Stomach (tissue), 9 donors: Measurements from ENCODE around the gene SUCLG2. TPM values are rescaled to one million over a fixed set of nuclear protein-coding genes. Genes with fewer than 3 reads are reported as not detected.

Experiments
- DNase-seq, 2 donors: peaks; one replicate each; pipeline versions ENCODE4 v3.0.0 to v3.0.0-alpha.2; 2013 to 2019
- H3K27ac ChIP-seq, 5 donors: fragments of 200-600 bp in 4 of 5; sonication (generic) in 4 of 5; one replicate each; pipeline ENCODE4 v1.5.1; 2013 to 2019; ENCODE audit warnings: mild to moderate bottlenecking in 1 of 5, moderate library complexity in 1 of 5
- H3K27me3 ChIP-seq, 3 donors: fragments of 200-600 bp; sonication (generic); one replicate each; pipeline ENCODE4 v1.5.1; 2017 to 2019; ENCODE audit warnings: mixed run types in 1 of 3
- H3K36me3 ChIP-seq, 4 donors: fragments of 200-600 bp; sonication (generic); 1 replicate in 3 of 4; 2 replicates in 1 of 4; pipeline ENCODE4 v1.5.1; 2016 to 2019
- H3K4me1 ChIP-seq, 4 donors: fragments of 200-600 bp; sonication (generic); one replicate each; pipeline ENCODE4 v1.5.1; 2016 to 2019
- H3K4me3 ChIP-seq, 4 donors: fragments of 200-600 bp; sonication (generic) in 3 of 4; one replicate each; pipeline ENCODE4 v1.5.1; 2016 to 2019; ENCODE audit warnings: mild to moderate bottlenecking in 1 of 4
- H3K9me3 ChIP-seq, 4 donors: fragments of 200-600 bp; sonication (generic); one replicate each; pipeline ENCODE4 v1.5.1; 2016 to 2019
- CTCF ChIP-seq, 7 experiments: fragments of 450-650 bp in 4 of 7; fragments of 200-600 bp in 3 of 7; sonication (generic) in 3 of 7; IDR thresholded peaks; one replicate each; pipeline ENCODE4 v1.5.1; 2016 to 2019; ENCODE audit warnings: antibody characterized with exemption in 7 of 7, control low read depth in 2 of 7, mild to moderate bottlenecking in 1 of 7
- EP300 ChIP-seq: sonication (generic); formaldehyde crosslinking; IDR thresholded peaks from one replicate; pipeline ENCODE4 v1.6.1; 2017; ENCODE audit warnings: antibody characterized with exemption
- POLR2A ChIP-seq, 4 donors: fragments of 450-650 bp; IDR thresholded peaks; one replicate each; pipeline ENCODE4 v1.6.1; 2016; ENCODE audit warnings: antibody characterized with exemption in 4 of 4, control low read depth in 2 of 4, mild to moderate bottlenecking in 1 of 4, moderate library complexity in 1 of 4
- POLR2AphosphoS5 ChIP-seq, 3 donors: sonication (generic); formaldehyde crosslinking; IDR thresholded peaks; one replicate each; pipeline ENCODE4 v1.6.1; 2016; ENCODE audit warnings: antibody characterized with exemption in 3 of 3
- whole genome bisulfite sequencing, 5 donors: extraction: QIAGEN DNeasy Blood & Tissue Kit in 3 of 5; methylation state at CpG; one replicate each; pipeline versions ENCODE4 v1.1.5 to v1.1.7; 2013 to 2018; 5-methylcytosine and 5-hydroxymethylcytosine counted together
- intact Hi-C: fragments of 100-400 bp; cut with DNase I; formaldehyde crosslinking; loops from one replicate; pipeline ENCODE4 v1.15.1; 2023; ENCODE audit warnings: low total_unique reads
- polyA plus RNA-seq, 3 donors: library from polyadenylated mRNA; stranded (reverse); fragments of 200-250 nt; gene quantifications; one replicate each; pipeline ENCODE4 v1.2.3, GENCODE V29; 2013
- total RNA-seq, 5 donors: library from RNA; depleted of rRNA; stranded (reverse); fragments of >200 nt; gene quantifications; one replicate each; pipeline versions ENCODE4 v1.1.0 to v1.2.3, GENCODE V29; 2014 to 2016
- donor health status: healthy with polysubstance abuse.
- donor health status: Bipolar disorder and iron deficiency.
- donor health status: healthy.

The SUCLG2 gene
- total and polyA plus RNA-seq, 8 donors = 30.9 to 174 (median 74.9) TPM

GRCh38 chr3:67576441-67576840, 78.0 kb downstream of the SUCLG2 start:
- DNase-seq = no peak
- Histone ChIP-seq H3K4me1 (no peaks in the 10 kb centered on the region), H3K9me3 (no peaks in the 10 kb centered on the region), H3K36me3 (peaks cover 0 to 7% (median 2%) of the 10 kb centered on the region in 4 donors), H3K27ac (no peak overlapping the region), H3K4me3 (no peak overlapping the region), H3K27me3 (no peaks in the 10 kb centered on the region)
- 95 to 98% (median 95%) methylated on average over 3 of the region's 3 CpGs for WGBS, 5 donors
- TF ChIP-seq POLR2AphosphoS5 (IDR thresholded peaks at IDR 0.05) (no peak), POLR2A (IDR thresholded peaks at IDR 0.05) (no peak), EP300 (no peak), CTCF (IDR thresholded peaks at IDR 0.05) (no peak)
- intact Hi-C loops = no loop called here

- DNase-seq = no peak
- intact Hi-C loops = no loop called here
- 51 to 82% (median 65%) methylated on average over 3 of the region's 3 CpGs for WGBS, 5 donors
- no peak for TF ChIP-seq EP300
- no peak for TF ChIP-seq CTCF (IDR thresholded peaks at IDR 0.05)
- no peak for TF ChIP-seq POLR2A (IDR thresholded peaks at IDR 0.05)
- TF ChIP-seq POLR2AphosphoS5 (IDR thresholded peaks at IDR 0.05) = no peak
- peaks cover 0 to 4% (median 0%) of the 10 kb centered on the region in 4 donors for H3K9me3 ChIP-seq
- H3K4me3 ChIP-seq = no peak overlapping the region
- H3K27ac ChIP-seq = no peak overlapping the region
- no peaks in the 10 kb centered on the region for H3K36me3 ChIP-seq
- H3K4me1 ChIP-seq = peaks cover 0 to 9% (median 6%) of the 10 kb centered on the region in 4 donors
- no peaks in the 10 kb centered on the region for H3K27me3 ChIP-seq
Observed at GRCh38 chr3:67569324-67569723, 85.1 kb downstream of the SUCLG2 start.

GRCh38 chr3:67567893-67568292, 86.5 kb downstream of the SUCLG2 start:
- H3K36me3 ChIP-seq = no peaks in the 10 kb centered on the region
- H3K4me3 ChIP-seq = no peak overlapping the region
- 66 to 86% (median 77%) methylated on average over 5 of the region's 5 CpGs for WGBS, 5 donors
- no peak overlapping the region for H3K27ac ChIP-seq
- no peaks in the 10 kb centered on the region for H3K27me3 ChIP-seq
- intact Hi-C loops = no loop called here
- no peak for DNase-seq
- H3K4me1 ChIP-seq = peaks cover 0 to 9% (median 6%) of the 10 kb centered on the region in 4 donors
- H3K9me3 ChIP-seq = peaks cover 0 to 4% (median 0%) of the 10 kb centered on the region in 4 donors
- TF ChIP-seq CTCF (IDR thresholded peaks at IDR 0.05) (no peak), POLR2AphosphoS5 (IDR thresholded peaks at IDR 0.05) (no peak), POLR2A (IDR thresholded peaks at IDR 0.05) (no peak), EP300 (no peak)

GRCh38 chr3:67564973-67565372, 89.4 kb downstream of the SUCLG2 start:
- no peak overlapping the region for H3K4me3 ChIP-seq
- no peak overlapping the region for H3K27ac ChIP-seq
- H3K9me3 ChIP-seq = no peaks in the 10 kb centered on the region
- DNase-seq = no peak
- H3K4me1 ChIP-seq = peaks cover 0 to 15% (median 9%) of the 10 kb centered on the region in 4 donors
- TF ChIP-seq EP300 (no peak), CTCF (IDR thresholded peaks at IDR 0.05) (no peak), POLR2AphosphoS5 (IDR thresholded peaks at IDR 0.05) (no peak), POLR2A (IDR thresholded peaks at IDR 0.05) (no peak)
- H3K27me3 ChIP-seq = no peaks in the 10 kb centered on the region
- intact Hi-C loops = no loop called here
- WGBS, 5 donors = 63 to 84% (median 67%) methylated on average over 1 of the region's 1 CpG
- no peaks in the 10 kb centered on the region for H3K36me3 ChIP-seq
